Sciatic nerve (tissue), 2 donors: ENCODE results near the gene BASP1. TPM values are rescaled to one million over a fixed set of nuclear protein-coding genes. Genes with fewer than 3 reads are reported as not detected.

Source experiments
- ATAC-seq: fragments of 200-7000 bp; cut with Tn5 transposase; one replicate; pipeline ENCODE4 v1.9.1; 2020; ENCODE audit warnings: mild to moderate bottlenecking, moderate library complexity
- DNase-seq: peaks from one replicate; pipeline ENCODE4 v3.0.0-alpha.2; 2020; ENCODE audit warnings: low spot score
- intact Hi-C: fragments of 100-400 bp; cut with DNase I; formaldehyde crosslinking; loops from one replicate; pipeline ENCODE4 v1.14.2; 2022
- total RNA-seq: library from RNA; stranded (reverse); fragmentation: NEBNext Ultra II Directional; extraction: Animal tissue kit (Norgen Biotek cat#: 25700); gene quantifications from one replicate; pipeline ENCODE4 v1.2.1, GENCODE V29; 2021
- donor health status: DM: no; HTN: no; CAD: no.
- donor health status: DM: no; HTN: no; CAD: no.

BASP1 gene
- total RNA-seq, 1 donor from 2014 or later, result 26.8 TPM

DNA sequence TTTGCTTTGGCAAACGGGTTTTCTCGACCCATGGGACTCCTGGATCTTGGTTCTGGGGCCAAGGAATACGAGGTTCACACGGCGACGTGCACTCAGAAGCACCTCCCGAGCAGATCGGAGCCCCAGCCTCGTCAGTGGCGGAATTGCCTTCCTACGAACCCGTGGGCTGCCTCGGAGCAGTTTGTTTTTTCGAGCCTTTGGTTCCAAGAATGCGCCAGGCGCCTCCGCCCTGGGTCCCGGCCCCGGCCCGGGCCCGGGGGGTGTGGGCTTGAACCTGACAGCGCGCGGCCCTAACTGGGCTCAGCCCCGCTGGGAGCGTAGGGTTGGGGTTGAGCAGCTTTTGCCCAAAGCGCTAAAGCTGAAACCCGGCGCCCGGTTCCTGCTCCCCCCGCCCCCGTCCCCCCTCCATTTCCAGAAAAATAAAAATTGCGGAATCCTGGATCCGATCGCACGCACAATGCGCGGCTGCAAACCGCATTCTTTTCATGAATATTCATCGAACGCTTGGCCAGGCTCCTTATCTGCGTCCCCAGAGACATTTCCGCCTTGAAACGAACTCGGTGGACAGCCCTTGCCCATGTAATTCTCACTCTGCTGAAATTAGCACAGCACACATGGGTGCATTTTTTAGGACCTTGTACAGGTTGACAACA is 1.0 kb downstream of the BASP1 start:
- intact Hi-C loops, result loop anchor here (10.0 kb wide), 1 partner anchor 1096 kb away; no protein-coding TSS in a partner anchor
- peak; percentile 62 for DNase-seq
- peak; percentile 50 for ATAC-seq

DNA sequence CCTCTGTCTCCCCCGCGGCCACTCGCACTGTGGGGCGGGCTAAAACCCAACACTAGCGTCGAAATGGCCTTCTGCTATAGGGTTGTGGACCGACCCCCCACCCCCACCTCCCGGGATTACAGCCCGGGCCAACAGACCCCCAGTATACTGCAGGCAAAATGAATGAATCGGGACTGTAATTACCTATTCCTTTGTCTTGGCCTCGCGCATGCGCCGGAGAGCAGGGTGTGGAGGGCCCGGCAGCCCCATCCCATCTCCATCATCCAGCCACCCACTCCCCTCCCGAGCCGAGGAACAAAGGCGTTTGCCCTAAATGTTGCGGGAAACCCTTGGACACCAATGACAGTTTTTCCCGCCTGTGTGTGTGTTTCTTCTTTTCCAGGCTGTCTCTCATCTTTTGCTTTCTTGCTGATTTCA is 1.6 kb downstream of the BASP1 start:
- ATAC-seq, result no peak
- intact Hi-C loops, result loop anchor here (10.0 kb wide), 1 partner anchor 1096 kb away; no protein-coding TSS in a partner anchor
- peak; percentile 65 for DNase-seq

DNA sequence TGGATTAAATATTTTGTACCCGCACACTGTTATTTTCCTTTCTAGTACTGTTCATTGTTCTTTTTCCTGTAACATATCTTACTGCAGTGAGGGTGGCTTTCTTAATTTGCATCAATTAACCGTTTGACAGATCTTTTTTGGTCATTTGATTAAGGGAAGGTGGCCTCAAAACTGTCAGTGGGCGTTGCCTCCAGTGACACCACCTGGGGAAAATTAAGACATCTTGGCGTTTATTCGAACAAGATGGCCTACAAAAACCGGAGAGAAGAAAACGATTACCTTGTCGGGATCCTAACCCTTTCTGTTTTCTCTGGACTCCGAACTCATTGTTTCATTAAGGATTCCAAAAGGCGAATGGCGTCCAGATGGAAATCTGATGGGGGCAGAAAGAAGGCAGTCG is 2.0 kb downstream of the BASP1 start:
- no peak for ATAC-seq
- no peak for DNase-seq

DNA sequence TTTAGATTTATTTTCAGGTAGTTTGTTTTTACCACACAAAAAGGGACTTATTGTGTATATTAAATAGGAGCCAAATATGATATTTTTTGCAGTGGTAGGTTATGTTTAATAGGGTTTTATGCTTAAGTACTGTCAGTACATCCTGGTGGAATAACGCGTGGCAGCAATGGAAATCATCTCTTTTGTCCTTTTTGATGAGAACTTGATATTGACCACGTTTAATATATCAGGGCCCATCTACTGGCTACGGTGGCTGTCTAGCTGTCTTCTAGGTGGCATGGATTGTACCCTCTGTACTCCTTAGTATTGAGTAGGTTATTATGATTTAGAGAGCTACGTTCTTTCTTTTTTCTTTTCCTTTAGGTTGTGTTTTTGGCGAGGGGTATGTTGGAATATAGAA is 2.6 kb downstream of the BASP1 start:
- DNase-seq (no peak), ATAC-seq (no peak)
- intact Hi-C loops, result loop anchor here (10.0 kb wide), 1 partner anchor 1095 kb away; no protein-coding TSS in a partner anchor

More for the DNA sequence above, 2.0 kb downstream of the BASP1 start:
- intact Hi-C loops, result loop anchor here (10.0 kb wide), 1 partner anchor 1095 kb away; no protein-coding TSS in a partner anchor

DNA sequence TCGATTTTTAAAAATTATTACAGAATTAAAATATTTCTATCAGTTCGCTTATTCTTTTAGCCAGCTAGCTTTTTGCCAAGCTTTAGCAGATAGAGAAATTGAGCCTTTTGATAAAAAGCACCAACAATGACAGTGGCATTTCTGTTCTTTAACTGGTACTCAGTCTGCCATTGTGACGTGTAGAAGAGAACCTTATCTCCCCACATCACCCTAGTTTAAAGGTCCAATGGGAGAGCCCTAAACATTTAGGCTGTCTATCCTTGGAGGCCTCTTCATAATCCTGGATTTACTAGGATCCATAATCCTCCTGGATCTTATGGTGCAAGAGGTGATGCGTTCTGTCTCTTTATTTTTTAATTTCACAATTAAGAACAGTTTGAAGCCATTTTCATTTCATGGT is 3.0 kb downstream of the BASP1 start:
- ATAC-seq, result no peak
- intact Hi-C loops, result no loop called here
- no peak for DNase-seq

DNA sequence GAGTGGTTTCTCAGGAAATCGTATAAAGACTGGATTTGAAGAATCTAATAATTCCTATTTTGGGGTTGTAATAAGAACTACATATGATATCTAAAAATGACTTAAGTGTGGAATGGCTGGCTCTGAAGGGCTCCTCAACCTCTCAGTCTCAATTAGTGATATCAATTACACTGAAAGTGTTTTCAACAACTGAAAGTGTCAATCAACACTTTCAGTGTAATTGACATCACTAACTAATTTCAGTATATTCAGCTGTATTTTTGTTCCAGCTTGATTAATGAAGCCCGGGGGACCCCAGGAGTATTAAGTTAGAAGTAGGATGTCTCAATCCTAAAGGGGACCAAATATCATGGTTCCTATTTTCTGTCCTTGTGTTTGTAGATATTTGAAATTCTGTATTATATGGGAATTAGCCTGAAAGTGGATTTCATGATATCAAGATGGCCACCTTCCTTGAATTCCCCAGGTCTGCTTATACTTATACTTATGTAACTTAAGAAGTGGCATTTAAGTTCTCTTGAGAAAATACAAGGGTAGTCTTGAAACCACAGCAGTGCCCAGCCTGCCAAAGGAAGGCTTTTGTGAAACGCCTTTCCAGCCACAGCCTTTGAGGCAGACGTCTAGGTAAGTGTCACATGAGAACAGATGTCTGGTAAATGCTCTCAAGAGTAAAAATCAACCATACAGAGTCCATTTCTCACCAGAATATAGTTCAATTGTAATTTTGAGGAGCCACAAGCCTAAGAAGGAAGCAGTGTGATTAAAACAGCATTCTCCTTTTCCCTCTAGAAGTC is 4.6 kb downstream of the BASP1 start:
- intact Hi-C loops, result no loop called here
- no peak for ATAC-seq
- no peak for DNase-seq

DNA sequence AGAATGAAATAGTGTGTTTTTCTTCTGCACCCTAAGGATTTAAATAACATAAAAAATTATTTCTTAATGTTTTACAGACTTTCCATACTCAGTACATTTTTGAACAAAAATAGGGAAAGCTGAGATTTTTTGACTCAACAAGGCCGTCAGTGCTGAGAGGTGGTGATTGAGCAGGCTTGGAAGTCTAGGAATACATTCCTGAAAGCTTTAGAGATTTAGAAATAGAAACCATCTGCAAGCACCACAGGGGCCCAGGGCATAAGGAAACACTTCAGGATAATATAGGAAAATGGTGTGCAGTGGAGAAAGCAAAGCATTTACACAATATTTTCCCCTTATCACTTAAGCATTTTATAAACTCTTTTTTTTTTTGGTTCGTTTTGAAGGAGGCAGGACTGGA is 5.2 kb downstream of the BASP1 start:
- intact Hi-C loops, result no loop called here
- ATAC-seq (no peak), DNase-seq (no peak)

DNA sequence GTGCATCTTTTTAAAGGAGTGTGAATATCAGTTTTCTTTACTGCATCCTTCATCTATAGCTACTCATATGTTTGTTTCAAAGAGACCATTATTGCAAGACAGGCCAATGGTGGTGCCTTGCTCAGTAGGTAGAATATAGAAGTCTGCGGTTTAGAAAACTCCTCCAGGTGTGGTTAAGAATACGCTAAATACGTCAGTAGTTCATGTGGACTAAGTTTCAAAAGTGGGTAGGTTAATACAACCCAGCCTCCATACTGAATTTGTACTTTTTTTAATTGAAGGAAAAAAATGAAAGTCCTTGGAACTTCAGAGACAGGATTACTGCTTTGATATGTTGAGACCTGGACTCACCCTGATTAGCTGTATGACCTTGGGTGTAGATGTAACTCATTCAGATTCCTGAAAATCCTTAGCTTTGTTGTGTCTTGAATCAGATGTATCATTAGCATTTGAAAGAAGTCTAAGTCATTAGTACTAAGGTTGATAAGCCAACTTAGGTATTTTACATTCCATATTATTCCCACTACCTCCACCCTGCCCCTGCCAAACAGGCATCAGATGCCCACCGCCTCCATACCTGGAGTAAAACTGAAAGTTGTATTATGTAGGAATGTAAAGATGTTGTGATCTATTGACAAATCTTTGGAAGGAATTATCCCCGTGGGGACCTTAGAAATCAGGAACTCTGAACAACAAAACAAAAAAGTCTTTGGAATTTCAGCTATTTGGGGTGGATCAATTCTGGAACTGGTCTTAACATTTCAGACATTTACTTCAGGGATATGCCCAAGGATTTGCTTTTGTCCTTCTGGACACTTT is 6.1 kb downstream of the BASP1 start:
- intact Hi-C loops, result no loop called here
- ATAC-seq, result no peak
- DNase-seq, result no peak

DNA sequence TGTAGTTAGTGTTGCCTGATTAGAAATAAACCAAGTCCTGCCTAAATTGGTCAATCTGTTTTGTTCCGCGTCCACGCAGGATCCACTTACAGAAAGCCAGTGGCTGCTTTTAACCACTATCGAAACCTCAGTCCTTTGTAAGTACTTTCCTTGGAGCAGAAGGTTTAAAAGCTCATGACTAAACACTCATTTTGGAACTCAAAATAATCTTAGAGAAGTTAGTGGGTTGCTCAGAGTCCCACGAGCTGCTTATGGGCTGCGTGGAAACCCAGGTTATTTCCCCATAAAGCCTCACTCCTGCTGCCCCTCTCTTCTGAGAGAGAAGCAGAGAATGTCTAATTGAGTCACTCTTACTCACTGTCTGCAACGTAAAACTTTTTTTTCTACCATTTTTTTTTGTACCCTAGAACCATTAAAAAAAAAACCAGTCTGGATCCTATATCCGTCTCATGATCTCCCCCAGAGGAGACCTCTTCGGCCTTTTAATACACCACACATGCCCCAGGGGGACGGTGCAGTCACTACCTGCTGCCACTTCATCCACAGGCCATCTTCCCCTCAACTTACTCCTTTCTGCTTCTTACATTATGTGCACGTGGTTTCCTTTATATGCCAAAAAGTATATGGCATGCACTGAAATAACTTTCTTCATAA is 7.6 kb downstream of the BASP1 start:
- intact Hi-C loops, result no loop called here
- ATAC-seq (no peak), DNase-seq (no peak)

DNA sequence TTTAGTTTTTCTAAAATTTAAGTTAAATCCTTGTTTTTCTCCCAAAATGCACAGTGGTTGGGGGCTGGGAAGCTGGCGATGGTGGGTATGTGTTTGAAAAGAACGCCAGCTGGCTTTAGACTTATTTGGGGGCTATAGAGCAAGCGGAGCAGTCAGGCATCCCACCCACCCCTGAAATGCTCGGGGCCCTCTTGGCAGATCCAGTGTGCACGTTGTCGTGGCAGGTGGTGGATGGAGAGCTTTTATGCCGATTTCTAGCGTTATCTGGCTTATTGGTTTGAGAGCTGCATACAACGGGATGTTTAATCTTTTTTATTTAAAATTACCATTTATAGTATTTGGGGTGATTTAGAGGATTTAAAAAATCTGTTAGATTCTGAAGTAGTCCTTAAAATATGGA is 8.1 kb downstream of the BASP1 start:
- intact Hi-C loops, result no loop called here
- ATAC-seq, result no peak
- DNase-seq, result no peak

DNA sequence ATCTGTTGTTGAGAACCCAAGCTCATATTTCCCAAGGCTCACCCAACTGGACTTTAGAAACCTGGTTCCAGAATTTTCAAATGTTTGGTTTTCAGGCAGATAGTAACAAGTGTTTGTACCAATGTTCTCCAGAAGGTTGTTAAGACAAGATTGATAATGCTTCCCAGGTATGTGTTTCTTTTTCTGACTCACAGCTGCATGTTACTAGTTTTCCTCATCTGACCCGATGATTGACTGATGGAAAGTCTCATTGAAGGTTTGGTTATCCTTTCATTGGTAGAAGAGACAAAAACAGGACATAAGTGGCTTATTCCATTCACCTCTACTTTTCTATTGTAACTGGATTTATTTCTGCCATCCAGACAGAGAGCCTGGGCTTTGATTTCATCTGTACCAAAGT is 10.4 kb downstream of the BASP1 start:
- intact Hi-C loops, result no loop called here

DNA sequence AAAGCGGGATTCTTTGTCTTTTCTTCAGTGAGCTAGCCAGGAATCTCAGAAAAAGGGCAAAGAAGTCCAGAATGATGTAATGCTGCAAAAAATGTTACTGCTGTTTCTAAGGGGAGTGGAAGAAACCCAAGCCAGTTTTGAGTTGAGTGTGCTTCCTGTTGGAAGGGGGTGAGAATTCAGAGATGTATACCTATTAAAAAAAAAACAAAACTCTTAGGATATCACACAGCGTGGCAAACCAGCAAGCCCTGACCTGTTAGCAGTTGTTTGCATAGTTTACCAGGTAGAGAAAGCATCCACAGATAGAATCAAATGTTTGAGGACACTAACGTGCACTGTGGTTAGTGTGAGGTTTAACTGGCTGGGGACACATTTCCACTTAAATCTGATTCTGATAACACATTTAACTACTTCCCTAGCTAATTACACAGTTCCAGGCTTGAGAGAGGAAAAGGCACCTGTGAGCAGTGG is 11.4 kb downstream of the BASP1 start:
- no peak for DNase-seq
- ATAC-seq, result peak; percentile 80
- intact Hi-C loops, result no loop called here

More for the DNA sequence above, 10.4 kb downstream of the BASP1 start:
- ATAC-seq, result no peak
- DNase-seq, result no peak

DNA sequence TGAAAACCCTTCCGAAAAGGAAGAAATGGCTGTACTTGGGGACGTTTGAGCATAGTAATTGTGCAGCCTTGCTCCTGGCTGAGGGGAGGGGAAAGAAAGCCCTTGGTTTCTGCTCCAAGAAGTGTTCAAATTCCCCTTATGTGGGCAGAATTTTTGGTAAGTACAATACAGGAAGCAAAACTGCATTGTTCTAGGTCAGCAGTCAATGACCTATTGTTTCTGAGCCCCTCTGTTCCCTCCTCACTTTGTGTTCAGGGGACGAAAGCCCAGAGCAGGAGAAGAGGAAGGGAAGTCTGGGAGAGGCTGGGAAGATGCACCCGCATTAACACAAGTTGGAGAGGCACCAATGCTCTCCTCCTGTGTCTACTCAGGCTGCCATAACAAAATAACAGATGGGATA is 11.9 kb downstream of the BASP1 start:
- DNase-seq, result no peak
- ATAC-seq, result peak; percentile 51
- intact Hi-C loops, result no loop called here

DNA sequence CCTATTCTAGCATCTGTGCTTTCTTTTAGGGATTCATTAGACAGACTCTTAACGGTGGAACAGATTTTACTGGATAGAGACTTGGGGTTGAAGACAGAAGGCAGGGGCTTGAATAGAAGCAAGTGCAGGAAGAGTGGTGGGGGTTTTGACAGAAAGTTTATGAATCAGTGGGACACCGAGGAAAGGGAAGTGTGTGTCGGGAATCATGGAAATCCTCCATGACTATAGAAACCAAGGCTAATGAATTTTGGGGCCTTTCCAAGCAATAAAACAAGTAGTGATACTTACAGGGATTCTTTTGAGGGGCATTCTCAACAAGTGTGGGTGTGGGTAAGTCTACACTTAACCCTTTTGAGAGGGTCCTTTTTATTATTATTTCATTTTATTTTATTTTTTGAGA is 12.8 kb downstream of the BASP1 start:
- no peak for DNase-seq
- intact Hi-C loops, result no loop called here

DNA sequence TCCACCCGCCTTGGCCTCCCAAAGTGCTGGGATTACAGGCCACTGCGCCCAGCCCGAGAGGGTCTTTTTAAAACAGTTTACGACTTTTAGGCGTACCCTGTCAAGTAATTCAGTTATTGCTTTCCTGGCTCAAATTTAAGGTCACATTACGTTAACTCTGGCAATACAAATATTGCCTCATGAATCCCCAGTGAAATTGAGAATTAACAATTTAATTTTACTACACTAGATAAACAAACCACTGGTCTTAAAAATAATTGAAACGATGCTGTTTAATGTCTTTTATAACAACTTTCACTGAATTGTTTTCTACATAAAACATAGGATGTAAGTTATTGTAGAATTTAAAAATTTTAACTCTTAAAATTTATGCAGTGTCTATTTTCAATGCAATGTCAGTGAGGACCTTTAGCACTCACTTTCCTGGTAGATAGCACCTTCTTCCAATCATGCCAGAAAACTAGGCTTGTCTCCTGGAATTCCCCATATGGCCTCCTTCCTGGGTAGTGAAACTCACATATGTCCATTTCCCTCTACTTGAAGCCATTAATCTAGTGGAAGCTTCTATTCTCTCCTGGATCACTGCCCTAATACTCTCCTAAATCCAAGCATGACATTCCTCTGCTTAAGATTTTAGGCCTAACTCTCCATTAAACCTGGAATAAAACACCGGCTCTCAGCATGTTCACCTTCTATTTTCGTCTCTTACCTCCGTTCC is 13.5 kb downstream of the BASP1 start:
- DNase-seq, result no peak
- intact Hi-C loops, result no loop called here
- ATAC-seq, result no peak

More for the DNA sequence above, 12.8 kb downstream of the BASP1 start:
- no peak for ATAC-seq

DNA sequence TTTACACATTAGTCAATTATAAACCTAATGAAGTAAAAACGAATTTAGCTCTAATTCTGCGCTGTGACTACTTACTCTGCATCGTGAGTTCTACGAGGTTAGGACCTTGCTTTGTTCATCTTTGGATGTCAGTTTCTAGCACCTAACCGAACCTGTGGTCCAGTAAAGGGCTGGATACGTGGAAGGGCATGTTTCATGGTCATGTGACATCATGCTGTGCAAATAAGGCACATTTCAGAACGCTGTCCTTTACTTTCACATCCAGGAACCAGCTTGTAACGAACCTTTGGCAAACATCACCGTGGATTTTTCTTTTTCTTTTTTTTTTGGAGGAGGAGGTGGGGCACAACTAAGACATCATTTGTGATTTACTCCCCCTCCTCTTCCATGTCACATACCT is 15.0 kb downstream of the BASP1 start:
- intact Hi-C loops, result no loop called here
- no peak for DNase-seq
- ATAC-seq, result no peak

DNA sequence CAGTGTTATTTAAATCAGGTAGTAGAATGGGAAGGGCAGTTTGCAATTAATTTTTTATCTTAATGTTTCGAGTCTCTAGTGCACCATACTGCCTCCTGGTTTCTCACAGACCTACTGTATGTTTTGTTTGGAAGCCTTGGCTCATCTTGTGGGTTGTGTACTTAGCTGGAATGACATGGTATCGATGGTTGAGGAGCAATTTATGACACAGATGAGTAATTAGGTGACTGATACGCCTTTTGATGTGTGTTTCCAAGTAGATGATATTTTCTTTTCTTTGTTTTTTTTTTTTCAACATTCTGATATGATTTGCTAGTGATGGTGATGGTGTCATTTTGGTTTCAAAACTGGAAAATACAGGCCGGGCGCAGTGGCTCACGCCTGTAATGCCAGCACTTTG is 16.1 kb downstream of the BASP1 start:
- intact Hi-C loops, result no loop called here
- DNase-seq, result no peak
- ATAC-seq, result no peak

DNA sequence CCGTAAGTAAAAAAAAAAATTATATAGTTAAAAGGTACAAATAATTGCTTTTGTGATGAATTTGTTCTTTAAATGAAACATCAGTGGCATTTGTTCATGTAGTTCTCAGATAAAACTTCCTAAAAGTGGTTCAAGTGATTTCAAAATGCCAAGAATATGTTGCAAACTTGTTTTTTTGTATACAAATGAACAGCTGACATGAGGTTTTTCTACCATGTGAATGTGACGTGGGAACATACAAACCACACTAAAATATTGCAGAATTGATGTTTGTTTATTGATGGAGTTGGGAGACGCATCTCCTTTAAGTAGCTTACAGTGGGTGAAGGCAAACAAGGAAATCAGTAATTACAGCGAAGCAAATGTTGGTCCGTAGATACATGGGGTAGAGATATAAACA is 16.9 kb downstream of the BASP1 start:
- ATAC-seq (no peak), DNase-seq (no peak)
- intact Hi-C loops, result no loop called here
